Gastroesophageal sphincter (tissue), 4 donors: Measurements from ENCODE around the gene KRTAP5-1. TPM values are rescaled to one million over a fixed set of nuclear protein-coding genes. Genes with fewer than 3 reads are reported as not detected.
A peak's percentile ranks its signal among the peaks of the same experiment; 100 is the strongest.

Experiments used
- ATAC-seq: fragments of 150-250 bp; one replicate; pipeline ENCODE4 v1.9.1; 2016; ENCODE audit warnings: mild to moderate bottlenecking, moderate library complexity
- H3K27ac ChIP-seq, 4 donors: fragments of 200-600 bp; sonication (generic) in 3 of 4; 1 replicate in 3 of 4; 2 replicates in 1 of 4; pipeline ENCODE4 v1.5.1; 2016 to 2019
- H3K27me3 ChIP-seq: fragments of 200-600 bp; sonication (generic); one replicate; pipeline ENCODE4 v1.5.1; 2019
- H3K36me3 ChIP-seq, 2 donors: fragments of 200-600 bp; sonication (generic); one replicate each; pipeline ENCODE4 v1.5.1; 2019; ENCODE audit warnings: control low read depth in 1 of 2
- H3K4me1 ChIP-seq, 3 donors: fragments of 200-600 bp; sonication (generic); 1 replicate in 2 of 3; 2 replicates in 1 of 3; pipeline ENCODE4 v1.5.1; 2016 to 2019; ENCODE audit warnings: control low read depth in 2 of 3
- H3K4me3 ChIP-seq, 2 donors: fragments of 200-600 bp; sonication (generic); one replicate each; pipeline ENCODE4 v1.5.1; 2019; ENCODE audit warnings: mild to moderate bottlenecking in 1 of 2, moderate library complexity in 1 of 2
- H3K9me3 ChIP-seq, 3 donors: fragments of 200-600 bp; sonication (generic); one replicate each; pipeline ENCODE4 v1.5.1; 2017 to 2019; ENCODE audit warnings: control low read depth in 2 of 3
- EP300 ChIP-seq: sonication (generic); formaldehyde crosslinking; IDR thresholded peaks from one replicate; pipeline ENCODE4 v1.6.1; 2017; ENCODE audit warnings: antibody characterized with exemption, mild to moderate bottlenecking
- POLR2A ChIP-seq, 2 donors: fragments of 450-650 bp; IDR thresholded peaks; one replicate each; pipeline ENCODE4 v1.6.1; 2017; ENCODE audit warnings: antibody characterized with exemption in 2 of 2, mild to moderate bottlenecking in 2 of 2, moderate library complexity in 1 of 2
- POLR2AphosphoS5 ChIP-seq: sonication (generic); formaldehyde crosslinking; IDR thresholded peaks from one replicate; pipeline ENCODE4 v1.6.1; 2017; ENCODE audit warnings: antibody characterized with exemption
- WGBS, 2 donors: methylation state at CpG; one replicate each; pipeline ENCODE4 v1.1.5; 2018; ENCODE audit warnings: low coverage in 1 of 2; 5-methylcytosine and 5-hydroxymethylcytosine counted together
- total RNA-seq, 4 donors: library from RNA; depleted of rRNA; stranded (reverse); fragments of >200 nt; gene quantifications; one replicate each; pipeline ENCODE4 v1.1.0, GENCODE V29; 2016
- TF ChIP-seq, protein P1 (sequence below), 4 experiments: fragments of 200-600 bp in 2 of 4; fragments of 450-650 bp in 2 of 4; sonication (generic) in 1 of 4; IDR thresholded peaks; one replicate each; pipeline ENCODE4 v1.5.1; 2017 to 2019; ENCODE audit warnings: antibody characterized with exemption in 4 of 4, mild to moderate bottlenecking in 2 of 4, moderate library complexity in 2 of 4

The KRTAP5-1 gene
- total RNA-seq, 4 donors from 2014 or later, result not detected

- peak overlapping the region in 1 of 2 donors; percentile 73 for H3K4me3 ChIP-seq
- no peak for ATAC-seq
- TF ChIP-seq EP300, result no peak
- TF ChIP-seq, protein P1, sequence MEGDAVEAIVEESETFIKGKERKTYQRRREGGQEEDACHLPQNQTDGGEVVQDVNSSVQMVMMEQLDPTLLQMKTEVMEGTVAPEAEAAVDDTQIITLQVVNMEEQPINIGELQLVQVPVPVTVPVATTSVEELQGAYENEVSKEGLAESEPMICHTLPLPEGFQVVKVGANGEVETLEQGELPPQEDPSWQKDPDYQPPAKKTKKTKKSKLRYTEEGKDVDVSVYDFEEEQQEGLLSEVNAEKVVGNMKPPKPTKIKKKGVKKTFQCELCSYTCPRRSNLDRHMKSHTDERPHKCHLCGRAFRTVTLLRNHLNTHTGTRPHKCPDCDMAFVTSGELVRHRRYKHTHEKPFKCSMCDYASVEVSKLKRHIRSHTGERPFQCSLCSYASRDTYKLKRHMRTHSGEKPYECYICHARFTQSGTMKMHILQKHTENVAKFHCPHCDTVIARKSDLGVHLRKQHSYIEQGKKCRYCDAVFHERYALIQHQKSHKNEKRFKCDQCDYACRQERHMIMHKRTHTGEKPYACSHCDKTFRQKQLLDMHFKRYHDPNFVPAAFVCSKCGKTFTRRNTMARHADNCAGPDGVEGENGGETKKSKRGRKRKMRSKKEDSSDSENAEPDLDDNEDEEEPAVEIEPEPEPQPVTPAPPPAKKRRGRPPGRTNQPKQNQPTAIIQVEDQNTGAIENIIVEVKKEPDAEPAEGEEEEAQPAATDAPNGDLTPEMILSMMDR (IDR thresholded peaks at IDR 0.05), result no peak
- TF ChIP-seq POLR2A (IDR thresholded peaks at IDR 0.05), result no peak
- TF ChIP-seq POLR2AphosphoS5, result no peak
- 10% methylated on average over 2 of the region's 8 CpGs; no CpG with 5 or more reads in 1 of the 2 donors for WGBS, 2 donors
- peaks cover 0 to 79% (median 33%) of the 10 kb centered on the region in 3 donors for H3K4me1 ChIP-seq
- no peaks in the 10 kb centered on the region for H3K36me3 ChIP-seq
- peaks cover 15% of the 10 kb centered on the region for H3K27me3 ChIP-seq
- no peaks in the 10 kb centered on the region for H3K9me3 ChIP-seq
- H3K27ac ChIP-seq, result peak overlapping the region in 3 of 4 donors; percentile 81 to 88 (median 86)
These were observed 14.6 kb downstream of the KRTAP5-1 start for GRCh38 chr11:1570531-1570895.

DNA sequence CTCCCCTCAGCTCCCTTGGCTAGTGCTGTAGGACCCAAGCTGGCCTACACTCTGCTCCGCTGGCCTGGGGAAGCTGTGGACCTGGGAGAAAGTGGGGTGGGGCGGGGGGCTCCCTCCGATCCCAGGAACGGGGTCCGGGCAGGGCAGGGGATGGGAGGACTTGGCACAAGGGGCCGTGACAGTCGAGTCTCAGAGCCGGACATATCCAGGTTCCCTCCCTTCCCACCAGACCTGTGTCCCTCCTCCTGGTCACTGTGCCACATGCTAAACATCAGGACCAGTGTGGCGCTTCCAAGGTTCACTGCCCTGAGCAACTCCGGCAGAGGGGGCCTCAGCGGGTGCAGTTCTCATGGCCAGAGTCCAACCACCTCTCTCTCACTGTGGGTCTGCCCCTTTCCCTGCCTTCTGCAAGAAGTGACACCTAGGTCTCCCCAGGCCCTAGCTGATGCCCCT is 15.1 kb downstream of the KRTAP5-1 start:
- H3K36me3 ChIP-seq, result peaks cover 0 to 5% of the 10 kb centered on the region in 2 donors
- H3K27ac ChIP-seq, result peak overlapping the region in 3 of 4 donors; percentile 81 to 88 (median 86)
- H3K4me1 ChIP-seq, result peaks cover 0 to 83% (median 33%) of the 10 kb centered on the region in 3 donors
- peak overlapping the region in 1 of 2 donors; percentile 73 for H3K4me3 ChIP-seq
- no peak for TF ChIP-seq POLR2A (IDR thresholded peaks at IDR 0.05)
- TF ChIP-seq, protein P1 (IDR thresholded peaks at IDR 0.05), result no peak
- no peak for TF ChIP-seq EP300
- TF ChIP-seq POLR2AphosphoS5, result no peak
- H3K27me3 ChIP-seq, result peaks cover 15% of the 10 kb centered on the region
- 37% methylated on average over 2 of the region's 11 CpGs; no CpG with 5 or more reads in 1 of the 2 donors for WGBS, 2 donors
- H3K9me3 ChIP-seq, result no peaks in the 10 kb centered on the region
- no peak for ATAC-seq

DNA sequence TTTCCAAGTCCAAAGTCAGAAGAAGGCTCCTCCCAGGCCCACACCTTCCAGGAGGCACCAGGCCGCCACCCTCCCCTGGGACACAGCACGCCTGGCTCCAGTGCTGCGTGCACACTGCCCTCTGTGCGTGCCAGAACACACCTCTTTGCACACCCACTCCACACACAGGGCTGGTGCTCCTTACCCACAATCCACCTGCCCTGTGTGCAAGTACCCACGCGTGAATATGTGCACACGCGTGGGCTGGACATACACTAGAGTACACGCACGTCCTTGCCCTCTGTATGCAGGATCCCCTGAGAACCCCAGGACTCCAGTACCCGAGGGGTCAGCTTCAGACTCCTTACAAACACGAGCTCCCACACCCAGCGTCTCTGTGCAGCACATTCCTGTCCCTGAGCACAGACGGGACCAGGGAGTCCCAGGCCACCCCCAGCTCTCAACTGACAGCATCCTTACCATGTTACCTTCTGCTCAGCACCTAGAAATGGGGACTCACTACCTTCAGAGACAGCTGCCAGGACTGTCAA is 15.8 kb downstream of the KRTAP5-1 start:
- 34 to 39% methylated on average over 5 of the region's 14 CpGs for WGBS, 2 donors
- Histone ChIP-seq H3K27me3 (peaks cover 15% of the 10 kb centered on the region), H3K4me1 (peaks cover 0 to 83% (median 37%) of the 10 kb centered on the region in 3 donors), H3K4me3 (no peak overlapping the region), H3K27ac (peak overlapping the region in 3 of 4 donors; percentile 81 to 88 (median 86)), H3K36me3 (peaks cover 0 to 6% of the 10 kb centered on the region in 2 donors), H3K9me3 (no peaks in the 10 kb centered on the region)
- TF ChIP-seq POLR2AphosphoS5, result no peak
- no peak for TF ChIP-seq POLR2A (IDR thresholded peaks at IDR 0.05)
- TF ChIP-seq EP300, result no peak
- TF ChIP-seq, protein P1 (IDR thresholded peaks at IDR 0.05), result no peak
- ATAC-seq, result no peak

GRCh38 chr11:1568441-1568911 is 16.6 kb downstream of the KRTAP5-1 start:
- Histone ChIP-seq H3K9me3 (no peaks in the 10 kb centered on the region), H3K4me3 (no peak overlapping the region), H3K36me3 (peaks cover 0 to 11% of the 10 kb centered on the region in 2 donors), H3K27ac (peak overlapping the region in 1 of 4 donors; percentile 88), H3K27me3 (peaks cover 11% of the 10 kb centered on the region), H3K4me1 (peaks cover 0 to 82% (median 32%) of the 10 kb centered on the region in 3 donors)
- no peak for ATAC-seq
- WGBS, 2 donors, result 48% methylated on average over 6 of the region's 13 CpGs; no CpG with 5 or more reads in 1 of the 2 donors
- TF ChIP-seq POLR2AphosphoS5 (no peak), POLR2A (IDR thresholded peaks at IDR 0.05) (no peak), EP300 (no peak)
- TF ChIP-seq, protein P1 (IDR thresholded peaks at IDR 0.05), result no peak

DNA sequence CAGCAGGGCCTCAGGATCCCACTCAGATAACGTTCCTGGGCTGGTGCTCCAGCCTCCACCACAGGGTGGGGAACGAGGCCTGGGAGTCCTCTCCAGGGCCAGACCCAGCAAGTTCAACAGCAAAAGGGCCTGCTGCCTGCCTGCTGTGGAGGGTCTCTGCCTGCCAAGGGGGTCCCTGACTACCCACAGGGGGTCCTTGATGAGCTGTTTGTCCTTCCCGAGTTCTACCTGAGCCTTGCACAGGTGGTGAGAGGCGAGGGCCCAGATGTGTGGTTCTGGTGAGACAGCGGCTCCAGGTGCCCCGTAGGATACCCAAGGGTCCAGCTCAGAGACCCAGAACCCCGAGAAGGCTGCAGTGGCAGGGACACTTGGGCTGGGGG is 17.4 kb downstream of the KRTAP5-1 start:
- Histone ChIP-seq H3K4me3 (no peak overlapping the region), H3K27ac (peak overlapping the region in 2 of 4 donors; percentile 10 to 88), H3K4me1 (peaks cover 0 to 78% (median 25%) of the 10 kb centered on the region in 3 donors), H3K9me3 (no peaks in the 10 kb centered on the region), H3K27me3 (peaks cover 4% of the 10 kb centered on the region), H3K36me3 (peaks cover 0 to 18% of the 10 kb centered on the region in 2 donors)
- 60% methylated on average over 2 of the region's 7 CpGs; no CpG with 5 or more reads in 1 of the 2 donors for WGBS, 2 donors
- no peak for ATAC-seq
- TF ChIP-seq EP300 (no peak), POLR2A (IDR thresholded peaks at IDR 0.05) (no peak), POLR2AphosphoS5 (no peak)
- TF ChIP-seq, protein P1 (IDR thresholded peaks at IDR 0.05), result no peak
